ENCODE results near the gene NCSTN. TPM values are rescaled to one million over a fixed set of nuclear protein-coding genes. Genes with fewer than 3 reads are reported as not detected.

NCSTN gene
- total and polyA plus RNA-seq, 2 of the 13 experiments (the other 11 are each of a cell fraction or from before 2014, with no cell fraction given) = 44.2 to 247 TPM

GRCh38 chr1:160330119-160330518 is 13.1 kb upstream of the NCSTN start:
- H3K79me2 ChIP-seq (ENCODE audit: insufficient read depth, low read length) = peaks cover 2% of the 10 kb centered on the region
- ChIA-PET CTCF (ENCODE audit: low intra/inter-chr PET ratio, low total read pairs) (no interaction called here), POLR2A (no interaction called here)
- H4K20me1 ChIP-seq (ENCODE audit: insufficient read depth, low read length) = peaks cover 2% of the 10 kb centered on the region
- in situ Hi-C loops (cut with HindIII; ENCODE audit: extremely low pct_ligation_motif_present, low pct_unique_long_range_greater_than_20kb) (no loop called here), intact Hi-C loops (cut with micrococcal nuclease; ENCODE audit: unreplicated experiment) (no loop called here)
- DNase-seq (ENCODE audit: low spot score) (no peak), FAIRE-seq (no peak), ATAC-seq (peak; percentile 69)
- H3K4me1 ChIP-seq (ENCODE audit: insufficient read depth, low read length) = no peaks in the 10 kb centered on the region
- TF ChIP-seq, protein P1, sequence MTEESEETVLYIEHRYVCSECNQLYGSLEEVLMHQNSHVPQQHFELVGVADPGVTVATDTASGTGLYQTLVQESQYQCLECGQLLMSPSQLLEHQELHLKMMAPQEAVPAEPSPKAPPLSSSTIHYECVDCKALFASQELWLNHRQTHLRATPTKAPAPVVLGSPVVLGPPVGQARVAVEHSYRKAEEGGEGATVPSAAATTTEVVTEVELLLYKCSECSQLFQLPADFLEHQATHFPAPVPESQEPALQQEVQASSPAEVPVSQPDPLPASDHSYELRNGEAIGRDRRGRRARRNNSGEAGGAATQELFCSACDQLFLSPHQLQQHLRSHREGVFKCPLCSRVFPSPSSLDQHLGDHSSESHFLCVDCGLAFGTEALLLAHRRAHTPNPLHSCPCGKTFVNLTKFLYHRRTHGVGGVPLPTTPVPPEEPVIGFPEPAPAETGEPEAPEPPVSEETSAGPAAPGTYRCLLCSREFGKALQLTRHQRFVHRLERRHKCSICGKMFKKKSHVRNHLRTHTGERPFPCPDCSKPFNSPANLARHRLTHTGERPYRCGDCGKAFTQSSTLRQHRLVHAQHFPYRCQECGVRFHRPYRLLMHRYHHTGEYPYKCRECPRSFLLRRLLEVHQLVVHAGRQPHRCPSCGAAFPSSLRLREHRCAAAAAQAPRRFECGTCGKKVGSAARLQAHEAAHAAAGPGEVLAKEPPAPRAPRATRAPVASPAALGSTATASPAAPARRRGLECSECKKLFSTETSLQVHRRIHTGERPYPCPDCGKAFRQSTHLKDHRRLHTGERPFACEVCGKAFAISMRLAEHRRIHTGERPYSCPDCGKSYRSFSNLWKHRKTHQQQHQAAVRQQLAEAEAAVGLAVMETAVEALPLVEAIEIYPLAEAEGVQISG (CRISPR knock-in tag; IDR thresholded peaks at IDR 0.05) = 0 out of 2 replicates have a peak, but pooled peaks have one; percentile 20
- TF ChIP-seq MXI1 (IDR thresholded peaks at IDR 0.05; ENCODE audit: borderline replicate concordance, low read depth, low read length) (no peak), SIN3B (IDR thresholded peaks at IDR 0.05; ENCODE audit: low read length) (no peak), ZSCAN29 (CRISPR knock-in tag; conservative IDR thresholded peaks at IDR 0.05) (no peak), POLR2G (IDR thresholded peaks at IDR 0.05; ENCODE audit: low read depth, low read length) (no peak), ZNF205 (CRISPR knock-in tag; IDR thresholded peaks at IDR 0.05) (no peak), DPF2 (CRISPR knock-in tag; IDR thresholded peaks at IDR 0.05; ENCODE audit: borderline replicate concordance, low read depth) (no peak)
- H3K4me3 ChIP-seq (replicated peaks in 1 of 3; ENCODE audit: insufficient read depth in 1 of 3, low read depth in 2 of 3, low read length in 3 of 3) = no peak overlapping the region
- no peak overlapping the region for H3K9ac ChIP-seq (ENCODE audit: insufficient read depth, low read depth, low read length)
- no peaks in the 10 kb centered on the region for H3K27me3 ChIP-seq (ENCODE audit: control insufficient read depth in 1 of 2, insufficient read depth in 2 of 2, low read length in 2 of 2)
- no peak overlapping the region for H3K27ac ChIP-seq (ENCODE audit: extremely low read length, insufficient read depth, low read length)
- H2AFZ ChIP-seq (ENCODE audit: low read length) = no peak overlapping the region
- H3K9me3 ChIP-seq (ENCODE audit: low read length) = no peaks in the 10 kb centered on the region
- BruUV-seq (replicated peaks) = no TSS peak
- peaks cover 25 to 89% of the 10 kb centered on the region in 2 experiments for H3K36me3 ChIP-seq (replicated peaks in 1 of 2; ENCODE audit: control insufficient read depth in 1 of 2, insufficient read depth in 2 of 2, low read length in 2 of 2)
- no peak overlapping the region for H3K4me2 ChIP-seq (ENCODE audit: low read depth, low read length)

DNA sequence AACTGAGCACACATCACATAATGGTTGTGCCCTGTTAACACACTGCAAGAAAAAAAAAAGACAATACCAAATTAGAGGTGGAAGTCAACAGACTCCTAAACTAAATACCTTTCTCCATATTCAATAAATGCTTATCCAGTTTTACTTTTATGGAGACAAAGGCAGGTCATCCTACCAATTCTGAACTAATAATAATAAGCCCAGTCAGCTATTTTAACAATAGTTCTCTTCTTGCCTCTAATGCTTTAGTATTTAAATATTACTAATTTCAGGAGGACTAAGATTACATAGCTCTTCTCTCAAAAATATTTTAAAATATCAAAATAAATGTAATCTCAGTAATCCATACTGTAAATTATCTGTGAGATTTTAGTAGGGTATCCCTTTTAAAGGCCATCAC is 10.7 kb upstream of the NCSTN start:
- ATAC-seq (no peak), FAIRE-seq (no peak), DNase-seq (ENCODE audit: low spot score) (no peak)
- H3K36me3 ChIP-seq (replicated peaks in 1 of 2; ENCODE audit: control insufficient read depth in 1 of 2, insufficient read depth in 2 of 2, low read length in 2 of 2) = peaks cover 25 to 81% of the 10 kb centered on the region in 2 experiments
- TF ChIP-seq ZNF674 (CRISPR knock-in tag; IDR thresholded peaks at IDR 0.05; ENCODE audit: low read depth) (no peak), MAFK (conservative IDR thresholded peaks at IDR 0.05 in 1 of 2, IDR thresholded peaks at IDR 0.05 in 1 of 2; ENCODE audit: low read length in 2 of 2) (peak; percentile 73 to 92), MAFF (IDR thresholded peaks at IDR 0.05; ENCODE audit: low read depth, low read length) (peak; percentile 85)
- CTCF ChIA-PET (ENCODE audit: low intra/inter-chr PET ratio, low total read pairs) = no interaction called here
- intact Hi-C loops (cut with micrococcal nuclease; ENCODE audit: unreplicated experiment) = no loop called here
- H3K9ac ChIP-seq (ENCODE audit: insufficient read depth, low read depth, low read length) = no peak overlapping the region
- in situ Hi-C loops (cut with HindIII; ENCODE audit: extremely low pct_ligation_motif_present, low pct_unique_long_range_greater_than_20kb) = no loop called here
- H3K4me2 ChIP-seq (ENCODE audit: low read depth, low read length) = no peak overlapping the region
- H3K79me2 ChIP-seq (ENCODE audit: insufficient read depth, low read length) = peaks cover 10% of the 10 kb centered on the region
- H3K4me1 ChIP-seq (ENCODE audit: insufficient read depth, low read length) = no peaks in the 10 kb centered on the region
- no peak overlapping the region for H2AFZ ChIP-seq (ENCODE audit: low read length)
- no peak overlapping the region for H3K27ac ChIP-seq (ENCODE audit: extremely low read length, insufficient read depth, low read length)
- POLR2A ChIA-PET = no interaction called here
- peaks cover 13% of the 10 kb centered on the region for H4K20me1 ChIP-seq (ENCODE audit: insufficient read depth, low read length)
- H3K9me3 ChIP-seq (ENCODE audit: low read length) = no peaks in the 10 kb centered on the region
- no peaks in the 10 kb centered on the region for H3K27me3 ChIP-seq (ENCODE audit: control insufficient read depth in 1 of 2, insufficient read depth in 2 of 2, low read length in 2 of 2)
- no TSS peak for BruUV-seq (replicated peaks)
- no peak overlapping the region for H3K4me3 ChIP-seq (replicated peaks in 1 of 3; ENCODE audit: insufficient read depth in 1 of 3, low read depth in 2 of 3, low read length in 3 of 3)

All from HepG2 (cell line).